ENCODE data around the gene SERPINB1.

DNA sequence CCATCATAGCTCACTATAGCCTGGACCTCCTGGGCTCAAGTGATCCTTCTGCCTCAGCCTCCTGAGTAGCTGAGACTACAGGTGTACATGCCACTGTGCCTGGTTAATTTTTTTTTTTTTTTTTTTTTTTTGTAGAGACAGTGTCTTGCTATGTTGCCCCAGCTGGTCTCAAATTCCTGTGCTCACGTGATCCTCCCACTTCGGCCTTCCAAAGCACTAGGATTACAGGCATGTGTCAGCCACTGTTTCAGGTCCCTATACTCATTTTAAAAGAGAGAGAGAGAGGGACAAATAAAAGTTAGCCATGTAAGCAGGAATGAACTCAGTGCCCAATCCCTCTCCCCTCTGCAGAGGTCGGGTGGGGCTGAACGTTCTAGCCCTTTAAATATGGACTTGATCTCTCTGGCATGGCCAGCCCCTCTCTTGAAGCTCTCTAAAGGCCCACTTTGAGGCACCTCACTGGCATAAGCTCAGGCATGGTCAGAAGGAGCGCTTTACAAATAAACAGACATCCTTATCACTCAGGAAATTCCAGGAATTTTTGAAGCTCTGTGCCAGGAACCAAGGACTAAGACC is 9.0 kb upstream of the SERPINB1 start:
- TF ChIP-seq POLR2A (IDR thresholded peaks at IDR 0.05; ENCODE audit: low read length) (no peak), HOXB13 (CRISPR knock-in tag; IDR thresholded peaks at IDR 0.05; ENCODE audit: low read depth) (no peak), ZSCAN20 (CRISPR knock-in tag; IDR thresholded peaks at IDR 0.05) (no peak), JUNB (IDR thresholded peaks at IDR 0.05) (no peak), CHD2 (IDR thresholded peaks at IDR 0.05; ENCODE audit: low read length, partially characterized antibody) (no peak), FOXS1 (CRISPR knock-in tag; IDR thresholded peaks at IDR 0.05) (no peak), EP300 (IDR thresholded peaks at IDR 0.05) (no peak), RAD21 (conservative IDR thresholded peaks at IDR 0.05 in 1 of 2, IDR thresholded peaks at IDR 0.05 in 1 of 2) (no peak), CHD4 (IDR thresholded peaks at IDR 0.05; ENCODE audit: borderline replicate concordance) (no peak), NFE2L2 (conservative IDR thresholded peaks at IDR 0.05; ENCODE audit: low read length) (no peak)
- TF ChIP-seq, protein P1, sequence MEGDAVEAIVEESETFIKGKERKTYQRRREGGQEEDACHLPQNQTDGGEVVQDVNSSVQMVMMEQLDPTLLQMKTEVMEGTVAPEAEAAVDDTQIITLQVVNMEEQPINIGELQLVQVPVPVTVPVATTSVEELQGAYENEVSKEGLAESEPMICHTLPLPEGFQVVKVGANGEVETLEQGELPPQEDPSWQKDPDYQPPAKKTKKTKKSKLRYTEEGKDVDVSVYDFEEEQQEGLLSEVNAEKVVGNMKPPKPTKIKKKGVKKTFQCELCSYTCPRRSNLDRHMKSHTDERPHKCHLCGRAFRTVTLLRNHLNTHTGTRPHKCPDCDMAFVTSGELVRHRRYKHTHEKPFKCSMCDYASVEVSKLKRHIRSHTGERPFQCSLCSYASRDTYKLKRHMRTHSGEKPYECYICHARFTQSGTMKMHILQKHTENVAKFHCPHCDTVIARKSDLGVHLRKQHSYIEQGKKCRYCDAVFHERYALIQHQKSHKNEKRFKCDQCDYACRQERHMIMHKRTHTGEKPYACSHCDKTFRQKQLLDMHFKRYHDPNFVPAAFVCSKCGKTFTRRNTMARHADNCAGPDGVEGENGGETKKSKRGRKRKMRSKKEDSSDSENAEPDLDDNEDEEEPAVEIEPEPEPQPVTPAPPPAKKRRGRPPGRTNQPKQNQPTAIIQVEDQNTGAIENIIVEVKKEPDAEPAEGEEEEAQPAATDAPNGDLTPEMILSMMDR (IDR thresholded peaks at IDR 0.05), result no peak

Measured in A549 (cell line).